HepG2 (cell line): Measurements from ENCODE around the gene PIK3R1. TPM values are rescaled to one million over a fixed set of nuclear protein-coding genes. Genes with fewer than 3 reads are reported as not detected.
A peak's percentile ranks its signal among the peaks of the same experiment; 100 is the strongest.

Source experiments
- ATAC-seq: fragments of 200-7000 bp; cut with Tn5 transposase; 3 replicates; pipeline ENCODE4 v1.9.1; 2020; ENCODE audit warnings: mild to moderate bottlenecking, moderate library complexity
- BruUV-seq: library from RNA; stranded (reverse); fragments of 400-500 nt; replicated peaks from 2 replicates; lab custom pipeline; 2021; lab: Mats Ljungman, UMichigan
- CTCF ChIA-PET: fragments of 300-600 bp; formaldehyde crosslinking; extraction: SDS; loops from one replicate; lab custom pipeline; 2021; ENCODE audit warnings: low total read pairs, inconsistent platforms, low intra/inter-chr PET ratio; lab: Yijun Ruan, JAX
- POLR2A ChIA-PET: fragments of 350-600 bp; sonication (Branson Sonifier 250); formaldehyde crosslinking; loops from one replicate; lab custom pipeline; 2020; ENCODE audit warnings: antibody characterized with exemption, inconsistent platforms; lab: Yijun Ruan, JAX
- DNase-seq: peaks from one replicate; pipeline ENCODE4 v3.0.0-alpha.2; 2015; ENCODE audit warnings: low spot score
- FAIRE-seq: peaks from 3 replicates; lab custom pipeline; 2011; peaks lifted over from hg19 to GRCh38; lab: Jason Lieb, UNC
- H2AFZ ChIP-seq: one replicate; pipeline ENCODE4 v1.6.1; 2011; ENCODE audit warnings: low read length, inconsistent platforms
- H3K27ac ChIP-seq: fragments of 300-600 bp; 3 replicates; pipeline ENCODE4 v1.8.0; 2011; ENCODE audit warnings: mixed run types, mild to moderate bottlenecking, mixed read lengths, low read length, inconsistent platforms; ENCODE audit not compliant: insufficient read depth; ENCODE audit errors: extremely low read length
- H3K27me3 ChIP-seq, 2 experiments: fragments of 200-600 bp in 1 of 2; 2 replicates in 1 of 2; 3 replicates in 1 of 2; pipeline versions ENCODE4 v1.6.0 to v1.8.0; 2011; ENCODE audit warnings: low read length in 2 of 2, mild to moderate bottlenecking in 2 of 2, moderate library complexity in 2 of 2, inconsistent platforms in 1 of 2; ENCODE audit not compliant: insufficient read depth in 2 of 2, control insufficient read depth in 1 of 2
- H3K36me3 ChIP-seq, 2 experiments: fragments of 200-600 bp in 1 of 2; replicated peaks in 1 of 2; 2 replicates in 1 of 2; 3 replicates in 1 of 2; pipeline versions ENCODE4 v1.5.1 to v1.8.0; 2011; ENCODE audit warnings: low read length in 2 of 2, inconsistent platforms in 1 of 2; ENCODE audit not compliant: insufficient read depth in 2 of 2, control insufficient read depth in 1 of 2
- H3K4me1 ChIP-seq: 2 replicates; pipeline ENCODE4 v1.5.1; 2012; ENCODE audit warnings: low read length, inconsistent platforms; ENCODE audit not compliant: insufficient read depth
- H3K4me2 ChIP-seq: 2 replicates; pipeline ENCODE4 v1.6.0; 2011; ENCODE audit warnings: low read depth, low read length, inconsistent platforms
- H3K4me3 ChIP-seq, 3 experiments: fragments of 200-600 bp in 1 of 3; sonication (generic), shearing (Covaris generic) in 1 of 3; replicated peaks in 1 of 3; 2 replicates each; pipeline ENCODE4 v1.5.1; 2011 to 2016; ENCODE audit warnings: low read length in 3 of 3, inconsistent platforms in 2 of 3, low read depth in 2 of 3, mild to moderate bottlenecking in 2 of 3, control low read depth in 1 of 3, mixed read lengths in 1 of 3; ENCODE audit not compliant: insufficient read depth in 1 of 3
- H3K79me2 ChIP-seq: one replicate; pipeline ENCODE4 v1.6.1; 2011; ENCODE audit warnings: low read length, inconsistent platforms; ENCODE audit not compliant: insufficient read depth
- H3K9ac ChIP-seq: 2 replicates; pipeline ENCODE4 v1.6.0; 2011; ENCODE audit warnings: mild to moderate bottlenecking, low read depth, low read length, inconsistent platforms; ENCODE audit not compliant: insufficient read depth
- H3K9me3 ChIP-seq: 2 replicates; pipeline ENCODE4 v1.5.1; 2012; ENCODE audit warnings: mild to moderate bottlenecking, low read length
- H4K20me1 ChIP-seq: 2 replicates; pipeline ENCODE4 v1.6.0; 2011; ENCODE audit warnings: inconsistent platforms, mild to moderate bottlenecking, low read length, moderate library complexity; ENCODE audit not compliant: insufficient read depth
- BORCS8-MEF2B ChIP-seq: sonication (generic); formaldehyde crosslinking; IDR thresholded peaks from 2 replicates; pipeline ENCODE4 v1.8.0; 2022; ENCODE audit warnings: mild to moderate bottlenecking, missing genetic modification reagents
- GABPA ChIP-seq, 2 experiments: IDR thresholded peaks; 2 replicates each; pipeline ENCODE4 v1.6.1; 2011 to 2016; ENCODE audit warnings: low read depth in 2 of 2, low read length in 1 of 2, missing biosample characterization in 1 of 2, missing genetic modification characterization in 1 of 2
- MED1 ChIP-seq: sonication (generic); formaldehyde crosslinking; IDR thresholded peaks from 2 replicates; pipeline ENCODE4 v1.4.0; 2020; ENCODE audit warnings: missing genetic modification reagents
- NBN ChIP-seq: fragments of 450-650 bp; conservative IDR thresholded peaks from 2 replicates; pipeline ENCODE4 v1.6.1; 2017
- NR2C2 ChIP-seq: sonication (generic); formaldehyde crosslinking; IDR thresholded peaks from 2 replicates; pipeline ENCODE4 v1.4.0; 2020; ENCODE audit warnings: missing genetic modification reagents, mild to moderate bottlenecking, moderate library complexity, borderline replicate concordance
- RFXAP ChIP-seq: sonication (generic); formaldehyde crosslinking; IDR thresholded peaks from 2 replicates; pipeline ENCODE4 v1.4.0; 2020; ENCODE audit warnings: missing genetic modification reagents, borderline replicate concordance
- ZNF232 ChIP-seq: sonication (generic); formaldehyde crosslinking; IDR thresholded peaks from 2 replicates; pipeline ENCODE4 v1.4.0; 2020; ENCODE audit warnings: missing genetic modification reagents, borderline replicate concordance
- ZNF446 ChIP-seq: sonication (generic); formaldehyde crosslinking; IDR thresholded peaks from 2 replicates; pipeline ENCODE4 v1.5.0; 2020; ENCODE audit warnings: mild to moderate bottlenecking, missing genetic modification reagents
- ZNF891 ChIP-seq: sonication (generic); formaldehyde crosslinking; IDR thresholded peaks from 2 replicates; pipeline ENCODE4 v1.5.0; 2020; ENCODE audit warnings: mild to moderate bottlenecking, missing genetic modification reagents
- WGBS: methylation state at CpG from one replicate; pipeline ENCODE4 v1.1.6; 2017; ENCODE audit warnings: low lambda C conversion rate; 5-methylcytosine and 5-hydroxymethylcytosine counted together
- in situ Hi-C: cut with HindIII; loops from 2 replicates; pipeline ENCODE4 v1.10.0; 2017; ENCODE audit warnings: low pct_unique_long_range_greater_than_20kb; ENCODE audit not compliant: extremely low pct_ligation_motif_present
- intact Hi-C: fragments of 100-400 bp; cut with micrococcal nuclease; formaldehyde crosslinking; loops from one replicate; pipeline ENCODE4 v1.10.0; 2022; ENCODE audit not compliant: unreplicated experiment
- polyA plus RNA-seq, 8 experiments: library from polyadenylated mRNA; depleted of rRNA in 3 of 8; stranded (reverse) in 7 of 8; unstranded in 1 of 8; fragments of >200 nt; fragmentation: Illumina TruSeq in 4 of 8; extraction: Trizol in 4 of 8; gene quantifications; 2 replicates each; pipeline versions ENCODE4 v1.2.1 to v1.2.3, GENCODE V29; 2011 to 2016; ENCODE audit warnings: low read depth in 4 of 8, missing spikeins in 1 of 8, mixed read lengths in 1 of 8; ENCODE audit not compliant: insufficient read depth in 1 of 8
- total RNA-seq, 5 experiments: library from RNA; depleted of rRNA; stranded (reverse); fragments of >200 nt; fragmentation: Illumina TruSeq; extraction: Trizol; gene quantifications; 2 replicates each; pipeline ENCODE4 v1.2.3, GENCODE V29; 2016; ENCODE audit warnings: low read depth in 1 of 5
- TF ChIP-seq, protein P1 (sequence below): sonication (generic); formaldehyde crosslinking; IDR thresholded peaks from 2 replicates; pipeline ENCODE4 v1.4.0; 2020; ENCODE audit warnings: missing genetic modification reagents, mild to moderate bottlenecking, borderline replicate concordance
- TF ChIP-seq, protein P2 (sequence below): sonication (generic); formaldehyde crosslinking; IDR thresholded peaks from 2 replicates; pipeline ENCODE4 v1.9.0; 2021; ENCODE audit warnings: missing genetic modification reagents, borderline replicate concordance
- TF ChIP-seq, protein P3 (sequence below): sonication (generic); formaldehyde crosslinking; IDR thresholded peaks from 2 replicates; pipeline ENCODE4 v1.4.0; 2020; ENCODE audit warnings: missing genetic modification reagents, borderline replicate concordance
- TF ChIP-seq, protein P4 (sequence below): IDR thresholded peaks from 2 replicates; pipeline ENCODE4 v1.6.1; 2018; ENCODE audit warnings: missing genetic modification reagents, mild to moderate bottlenecking, missing compliant biosample characterization

The PIK3R1 gene
- total and polyA plus RNA-seq, 2 of the 13 experiments (the other 11 are each of a cell fraction or from before 2014, with no cell fraction given), result 8.4 to 21.3 TPM

DNA sequence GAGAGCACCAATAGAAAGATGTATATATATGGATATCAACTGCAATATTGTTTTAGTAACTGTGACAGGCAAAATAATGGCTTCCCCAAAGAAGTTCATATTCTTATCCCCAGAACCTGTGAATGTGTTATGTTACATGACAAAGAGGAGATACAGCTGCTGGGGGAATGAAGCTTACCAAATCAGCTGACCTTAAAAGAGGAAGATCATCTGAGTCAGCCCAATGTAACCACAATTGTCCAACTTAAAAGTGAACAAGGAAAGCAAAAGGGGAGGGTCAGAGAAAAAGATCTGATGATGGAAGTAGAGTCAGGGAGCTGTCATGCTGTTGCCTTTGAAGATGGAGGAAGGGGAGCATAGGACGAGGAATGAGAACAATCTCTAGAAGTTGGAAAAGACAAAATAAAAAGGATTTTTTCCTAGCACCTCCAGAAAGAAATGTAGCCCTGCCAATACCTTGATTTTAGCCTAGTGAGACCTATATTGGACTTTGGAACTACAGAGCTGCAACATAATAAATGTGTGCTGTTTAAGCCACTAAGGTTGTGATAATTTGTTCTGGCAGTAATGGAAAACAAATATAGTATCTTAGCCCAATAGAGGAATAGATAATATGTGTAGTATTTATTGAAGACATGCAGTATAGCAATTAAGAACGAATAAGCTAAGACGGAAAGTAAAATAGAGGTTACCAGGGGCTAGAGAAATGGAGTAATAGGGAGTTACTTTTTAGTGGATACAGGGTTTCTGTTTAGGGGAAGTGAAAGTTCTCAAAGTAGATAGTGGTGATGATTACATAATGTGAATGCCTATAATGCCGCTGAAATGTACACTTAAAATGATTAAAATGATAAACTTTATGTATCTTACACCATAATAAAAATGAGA, 115.9 kb downstream of the PIK3R1 start:
- no peaks in the 10 kb centered on the region for H3K79me2 ChIP-seq
- H3K36me3 ChIP-seq, result no peaks in the 10 kb centered on the region
- H2AFZ ChIP-seq, result no peak overlapping the region
- DNase-seq, result peak; percentile 7
- no peak for FAIRE-seq
- H3K27me3 ChIP-seq, result peaks cover 1 to 3% of the 10 kb centered on the region in 2 experiments; a peak in 2 of 5 replicates
- no peaks in the 10 kb centered on the region for H3K4me1 ChIP-seq
- no peaks in the 10 kb centered on the region for H3K9me3 ChIP-seq
- ChIA-PET POLR2A (no interaction called here), CTCF (no interaction called here)
- H3K4me3 ChIP-seq, result no peak overlapping the region
- H4K20me1 ChIP-seq, result no peaks in the 10 kb centered on the region
- no peak overlapping the region for H3K4me2 ChIP-seq
- 50% methylated on average over 4 of the region's 4 CpGs for WGBS
- in situ Hi-C loops (no loop called here), intact Hi-C loops (no loop called here)
- no TSS peak for BruUV-seq
- H3K27ac ChIP-seq, result no peak overlapping the region
- ATAC-seq, result no peak
- H3K9ac ChIP-seq, result no peak overlapping the region
- TF ChIP-seq ZNF232 (no peak), NBN (no peak), GABPA (IDR thresholded peaks at IDR 0.05; ENCODE audit: low read depth, low read length) (no peak), GABPA (CRISPR knock-in tag; IDR thresholded peaks at IDR 0.05; ENCODE audit: low read depth) (no peak), RFXAP (no peak), ZNF891 (CRISPR knock-in tag) (no peak), BORCS8-MEF2B (CRISPR knock-in tag) (no peak), NR2C2 (CRISPR knock-in tag) (no peak), MED1 (CRISPR knock-in tag) (no peak), ZNF446 (CRISPR knock-in tag) (no peak)
- TF ChIP-seq, protein P1, sequence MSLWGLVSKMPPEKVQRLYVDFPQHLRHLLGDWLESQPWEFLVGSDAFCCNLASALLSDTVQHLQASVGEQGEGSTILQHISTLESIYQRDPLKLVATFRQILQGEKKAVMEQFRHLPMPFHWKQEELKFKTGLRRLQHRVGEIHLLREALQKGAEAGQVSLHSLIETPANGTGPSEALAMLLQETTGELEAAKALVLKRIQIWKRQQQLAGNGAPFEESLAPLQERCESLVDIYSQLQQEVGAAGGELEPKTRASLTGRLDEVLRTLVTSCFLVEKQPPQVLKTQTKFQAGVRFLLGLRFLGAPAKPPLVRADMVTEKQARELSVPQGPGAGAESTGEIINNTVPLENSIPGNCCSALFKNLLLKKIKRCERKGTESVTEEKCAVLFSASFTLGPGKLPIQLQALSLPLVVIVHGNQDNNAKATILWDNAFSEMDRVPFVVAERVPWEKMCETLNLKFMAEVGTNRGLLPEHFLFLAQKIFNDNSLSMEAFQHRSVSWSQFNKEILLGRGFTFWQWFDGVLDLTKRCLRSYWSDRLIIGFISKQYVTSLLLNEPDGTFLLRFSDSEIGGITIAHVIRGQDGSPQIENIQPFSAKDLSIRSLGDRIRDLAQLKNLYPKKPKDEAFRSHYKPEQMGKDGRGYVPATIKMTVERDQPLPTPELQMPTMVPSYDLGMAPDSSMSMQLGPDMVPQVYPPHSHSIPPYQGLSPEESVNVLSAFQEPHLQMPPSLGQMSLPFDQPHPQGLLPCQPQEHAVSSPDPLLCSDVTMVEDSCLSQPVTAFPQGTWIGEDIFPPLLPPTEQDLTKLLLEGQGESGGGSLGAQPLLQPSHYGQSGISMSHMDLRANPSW, result no peak
- TF ChIP-seq, protein P2, sequence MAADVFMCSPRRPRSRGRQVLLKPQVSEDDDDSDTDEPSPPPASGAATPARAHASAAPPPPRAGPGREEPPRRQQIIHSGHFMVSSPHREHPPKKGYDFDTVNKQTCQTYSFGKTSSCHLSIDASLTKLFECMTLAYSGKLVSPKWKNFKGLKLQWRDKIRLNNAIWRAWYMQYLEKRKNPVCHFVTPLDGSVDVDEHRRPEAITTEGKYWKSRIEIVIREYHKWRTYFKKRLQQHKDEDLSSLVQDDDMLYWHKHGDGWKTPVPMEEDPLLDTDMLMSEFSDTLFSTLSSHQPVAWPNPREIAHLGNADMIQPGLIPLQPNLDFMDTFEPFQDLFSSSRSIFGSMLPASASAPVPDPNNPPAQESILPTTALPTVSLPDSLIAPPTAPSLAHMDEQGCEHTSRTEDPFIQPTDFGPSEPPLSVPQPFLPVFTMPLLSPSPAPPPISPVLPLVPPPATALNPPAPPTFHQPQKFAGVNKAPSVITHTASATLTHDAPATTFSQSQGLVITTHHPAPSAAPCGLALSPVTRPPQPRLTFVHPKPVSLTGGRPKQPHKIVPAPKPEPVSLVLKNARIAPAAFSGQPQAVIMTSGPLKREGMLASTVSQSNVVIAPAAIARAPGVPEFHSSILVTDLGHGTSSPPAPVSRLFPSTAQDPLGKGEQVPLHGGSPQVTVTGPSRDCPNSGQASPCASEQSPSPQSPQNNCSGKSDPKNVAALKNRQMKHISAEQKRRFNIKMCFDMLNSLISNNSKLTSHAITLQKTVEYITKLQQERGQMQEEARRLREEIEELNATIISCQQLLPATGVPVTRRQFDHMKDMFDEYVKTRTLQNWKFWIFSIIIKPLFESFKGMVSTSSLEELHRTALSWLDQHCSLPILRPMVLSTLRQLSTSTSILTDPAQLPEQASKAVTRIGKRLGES (CRISPR knock-in tag), result no peak
- TF ChIP-seq, protein P3, sequence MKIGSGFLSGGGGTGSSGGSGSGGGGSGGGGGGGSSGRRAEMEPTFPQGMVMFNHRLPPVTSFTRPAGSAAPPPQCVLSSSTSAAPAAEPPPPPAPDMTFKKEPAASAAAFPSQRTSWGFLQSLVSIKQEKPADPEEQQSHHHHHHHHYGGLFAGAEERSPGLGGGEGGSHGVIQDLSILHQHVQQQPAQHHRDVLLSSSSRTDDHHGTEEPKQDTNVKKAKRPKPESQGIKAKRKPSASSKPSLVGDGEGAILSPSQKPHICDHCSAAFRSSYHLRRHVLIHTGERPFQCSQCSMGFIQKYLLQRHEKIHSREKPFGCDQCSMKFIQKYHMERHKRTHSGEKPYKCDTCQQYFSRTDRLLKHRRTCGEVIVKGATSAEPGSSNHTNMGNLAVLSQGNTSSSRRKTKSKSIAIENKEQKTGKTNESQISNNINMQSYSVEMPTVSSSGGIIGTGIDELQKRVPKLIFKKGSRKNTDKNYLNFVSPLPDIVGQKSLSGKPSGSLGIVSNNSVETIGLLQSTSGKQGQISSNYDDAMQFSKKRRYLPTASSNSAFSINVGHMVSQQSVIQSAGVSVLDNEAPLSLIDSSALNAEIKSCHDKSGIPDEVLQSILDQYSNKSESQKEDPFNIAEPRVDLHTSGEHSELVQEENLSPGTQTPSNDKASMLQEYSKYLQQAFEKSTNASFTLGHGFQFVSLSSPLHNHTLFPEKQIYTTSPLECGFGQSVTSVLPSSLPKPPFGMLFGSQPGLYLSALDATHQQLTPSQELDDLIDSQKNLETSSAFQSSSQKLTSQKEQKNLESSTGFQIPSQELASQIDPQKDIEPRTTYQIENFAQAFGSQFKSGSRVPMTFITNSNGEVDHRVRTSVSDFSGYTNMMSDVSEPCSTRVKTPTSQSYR (CRISPR knock-in tag), result no peak
- TF ChIP-seq, protein P4, sequence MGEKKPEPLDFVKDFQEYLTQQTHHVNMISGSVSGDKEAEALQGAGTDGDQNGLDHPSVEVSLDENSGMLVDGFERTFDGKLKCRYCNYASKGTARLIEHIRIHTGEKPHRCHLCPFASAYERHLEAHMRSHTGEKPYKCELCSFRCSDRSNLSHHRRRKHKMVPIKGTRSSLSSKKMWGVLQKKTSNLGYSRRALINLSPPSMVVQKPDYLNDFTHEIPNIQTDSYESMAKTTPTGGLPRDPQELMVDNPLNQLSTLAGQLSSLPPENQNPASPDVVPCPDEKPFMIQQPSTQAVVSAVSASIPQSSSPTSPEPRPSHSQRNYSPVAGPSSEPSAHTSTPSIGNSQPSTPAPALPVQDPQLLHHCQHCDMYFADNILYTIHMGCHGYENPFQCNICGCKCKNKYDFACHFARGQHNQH (CRISPR knock-in tag), result no peak
